Ishikawa (cell line): ENCODE data around the gene VLDLR.

ENCODE experiments used
- CEBPB ChIP-seq: IDR thresholded peaks from 2 replicates; pipeline ENCODE4 v1.6.1; 2012
- CREB1 ChIP-seq: IDR thresholded peaks from 2 replicates; pipeline ENCODE4 v1.6.1; 2012; ENCODE audit warnings: low read depth
- EGR1 ChIP-seq: IDR thresholded peaks from 2 replicates; pipeline ENCODE4 v1.6.1; 2012
- EP300 ChIP-seq: IDR thresholded peaks from 2 replicates; pipeline ENCODE4 v1.6.1; 2012; ENCODE audit warnings: borderline replicate concordance
- FOXM1 ChIP-seq: IDR thresholded peaks from 2 replicates; pipeline ENCODE4 v1.6.1; 2012; ENCODE audit warnings: low read depth, borderline replicate concordance
- NFIC ChIP-seq: IDR thresholded peaks from 2 replicates; pipeline ENCODE4 v1.6.1; 2012
- RAD21 ChIP-seq: IDR thresholded peaks from 2 replicates; pipeline ENCODE4 v1.6.1; 2012; ENCODE audit warnings: low read depth
- TAF1 ChIP-seq: IDR thresholded peaks from 2 replicates; pipeline ENCODE4 v1.6.1; 2012; ENCODE audit warnings: low read depth, mild to moderate bottlenecking
- TCF12 ChIP-seq: IDR thresholded peaks from 2 replicates; pipeline ENCODE4 v1.6.1; 2012; ENCODE audit warnings: low read depth
- TEAD4 ChIP-seq: IDR thresholded peaks from 2 replicates; pipeline ENCODE4 v1.6.1; 2012
- YY1 ChIP-seq: IDR thresholded peaks from 2 replicates; pipeline ENCODE4 v1.6.1; 2012; ENCODE audit warnings: low read depth
- ZBTB7A ChIP-seq: IDR thresholded peaks from 2 replicates; pipeline ENCODE4 v1.6.1; 2012; ENCODE audit warnings: low read depth
- TF ChIP-seq, protein P1 (sequence below): IDR thresholded peaks from 2 replicates; pipeline ENCODE4 v1.6.1; 2012
- TF ChIP-seq, protein P2 (sequence below): IDR thresholded peaks from 2 replicates; pipeline ENCODE4 v1.6.1; 2012; ENCODE audit warnings: low read depth, mild to moderate bottlenecking
- TF ChIP-seq, protein P3 (sequence below): IDR thresholded peaks from 2 replicates; pipeline ENCODE4 v1.6.1; 2012

The VLDLR gene

DNA sequence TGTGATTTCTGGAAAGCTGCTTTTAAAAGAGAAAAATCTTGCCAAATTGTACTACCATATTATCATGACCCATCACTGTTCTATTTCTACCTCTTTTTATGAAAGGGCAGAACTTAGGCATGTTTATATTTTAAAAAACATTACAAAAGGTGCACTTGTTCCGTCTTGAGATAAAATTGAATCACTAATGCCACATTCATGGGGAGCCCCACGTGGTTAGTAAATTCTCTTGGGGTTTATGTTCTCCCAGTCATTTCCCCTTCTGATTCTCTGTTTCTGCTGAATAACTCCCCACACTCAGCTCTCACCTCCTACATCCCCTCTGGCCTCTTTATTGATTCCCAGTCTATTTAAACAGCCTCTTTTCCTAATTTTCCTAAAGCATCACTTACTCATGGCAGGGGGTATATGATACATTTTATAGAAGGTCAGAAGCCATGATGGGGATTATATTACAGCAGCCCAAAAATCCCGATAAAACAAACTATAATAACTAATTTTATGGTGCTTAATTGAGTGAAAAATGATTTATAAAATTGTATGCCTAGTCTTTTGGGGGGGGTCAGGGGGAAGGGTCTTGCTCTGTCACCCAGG, 19.7 kb upstream of the VLDLR start:
- TF ChIP-seq TEAD4 (no peak), EP300 (no peak), FOXM1 (no peak), CREB1 (no peak), TAF1 (no peak), RAD21 (no peak), CEBPB (no peak), YY1 (no peak), TCF12 (no peak), EGR1 (no peak), ZBTB7A (no peak), NFIC (no peak)
- TF ChIP-seq, protein P1, sequence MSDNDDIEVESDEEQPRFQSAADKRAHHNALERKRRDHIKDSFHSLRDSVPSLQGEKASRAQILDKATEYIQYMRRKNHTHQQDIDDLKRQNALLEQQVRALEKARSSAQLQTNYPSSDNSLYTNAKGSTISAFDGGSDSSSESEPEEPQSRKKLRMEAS, result no peak
- TF ChIP-seq, protein P2, sequence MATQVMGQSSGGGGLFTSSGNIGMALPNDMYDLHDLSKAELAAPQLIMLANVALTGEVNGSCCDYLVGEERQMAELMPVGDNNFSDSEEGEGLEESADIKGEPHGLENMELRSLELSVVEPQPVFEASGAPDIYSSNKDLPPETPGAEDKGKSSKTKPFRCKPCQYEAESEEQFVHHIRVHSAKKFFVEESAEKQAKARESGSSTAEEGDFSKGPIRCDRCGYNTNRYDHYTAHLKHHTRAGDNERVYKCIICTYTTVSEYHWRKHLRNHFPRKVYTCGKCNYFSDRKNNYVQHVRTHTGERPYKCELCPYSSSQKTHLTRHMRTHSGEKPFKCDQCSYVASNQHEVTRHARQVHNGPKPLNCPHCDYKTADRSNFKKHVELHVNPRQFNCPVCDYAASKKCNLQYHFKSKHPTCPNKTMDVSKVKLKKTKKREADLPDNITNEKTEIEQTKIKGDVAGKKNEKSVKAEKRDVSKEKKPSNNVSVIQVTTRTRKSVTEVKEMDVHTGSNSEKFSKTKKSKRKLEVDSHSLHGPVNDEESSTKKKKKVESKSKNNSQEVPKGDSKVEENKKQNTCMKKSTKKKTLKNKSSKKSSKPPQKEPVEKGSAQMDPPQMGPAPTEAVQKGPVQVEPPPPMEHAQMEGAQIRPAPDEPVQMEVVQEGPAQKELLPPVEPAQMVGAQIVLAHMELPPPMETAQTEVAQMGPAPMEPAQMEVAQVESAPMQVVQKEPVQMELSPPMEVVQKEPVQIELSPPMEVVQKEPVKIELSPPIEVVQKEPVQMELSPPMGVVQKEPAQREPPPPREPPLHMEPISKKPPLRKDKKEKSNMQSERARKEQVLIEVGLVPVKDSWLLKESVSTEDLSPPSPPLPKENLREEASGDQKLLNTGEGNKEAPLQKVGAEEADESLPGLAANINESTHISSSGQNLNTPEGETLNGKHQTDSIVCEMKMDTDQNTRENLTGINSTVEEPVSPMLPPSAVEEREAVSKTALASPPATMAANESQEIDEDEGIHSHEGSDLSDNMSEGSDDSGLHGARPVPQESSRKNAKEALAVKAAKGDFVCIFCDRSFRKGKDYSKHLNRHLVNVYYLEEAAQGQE, result no peak
- TF ChIP-seq, protein P3, sequence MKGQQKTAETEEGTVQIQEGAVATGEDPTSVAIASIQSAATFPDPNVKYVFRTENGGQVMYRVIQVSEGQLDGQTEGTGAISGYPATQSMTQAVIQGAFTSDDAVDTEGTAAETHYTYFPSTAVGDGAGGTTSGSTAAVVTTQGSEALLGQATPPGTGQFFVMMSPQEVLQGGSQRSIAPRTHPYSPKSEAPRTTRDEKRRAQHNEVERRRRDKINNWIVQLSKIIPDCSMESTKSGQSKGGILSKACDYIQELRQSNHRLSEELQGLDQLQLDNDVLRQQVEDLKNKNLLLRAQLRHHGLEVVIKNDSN, result no peak

DNA sequence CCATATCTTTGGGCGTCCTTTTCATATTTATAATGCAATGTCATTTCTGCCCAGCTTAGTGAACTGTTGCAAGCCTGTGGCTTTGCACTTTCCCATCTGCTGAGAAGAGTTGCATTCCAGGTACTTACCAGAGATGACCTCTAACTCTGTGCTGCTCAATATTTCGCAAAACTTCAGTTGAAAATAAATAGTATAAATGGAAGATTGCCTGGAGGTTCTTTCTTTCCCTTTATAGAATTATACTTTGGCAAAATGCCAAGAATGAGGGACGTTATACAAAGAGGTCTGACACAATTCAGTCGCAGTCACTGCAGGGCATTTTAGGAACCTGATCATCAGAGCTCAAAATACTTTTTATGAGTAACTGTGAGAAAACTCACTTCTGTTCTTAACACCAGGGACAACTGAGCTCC, 18.9 kb upstream of the VLDLR start:
- no peak for TF ChIP-seq FOXM1
- TF ChIP-seq NFIC, result peak; percentile 65

DNA sequence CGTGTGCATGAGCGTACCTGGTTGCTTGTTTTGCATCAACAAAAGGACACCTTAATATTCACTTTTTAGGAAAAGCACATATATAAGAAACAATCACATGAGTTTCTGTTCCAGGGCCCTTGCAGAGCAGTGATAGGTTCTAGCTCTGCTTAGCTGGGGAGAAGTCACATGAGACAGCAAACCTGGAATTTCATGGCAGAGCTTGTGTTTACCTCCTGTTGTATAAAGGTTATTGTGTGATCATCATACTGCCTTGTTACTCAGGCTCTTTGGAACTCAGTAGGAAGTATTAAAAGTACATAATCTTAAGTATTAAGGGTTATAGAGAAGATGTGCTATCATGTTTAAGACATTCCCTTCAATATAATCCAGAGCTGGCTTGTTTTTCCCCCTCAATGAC, 18.0 kb upstream of the VLDLR start:
- TF ChIP-seq EGR1 (no peak), CREB1 (no peak), TEAD4 (no peak), ZBTB7A (no peak), EP300 (no peak), FOXM1 (no peak), YY1 (no peak), TCF12 (no peak), RAD21 (no peak), CEBPB (no peak), TAF1 (no peak), NFIC (no peak)
- TF ChIP-seq, protein P1, result no peak
- TF ChIP-seq, protein P3, result no peak
- TF ChIP-seq, protein P2, result no peak

DNA sequence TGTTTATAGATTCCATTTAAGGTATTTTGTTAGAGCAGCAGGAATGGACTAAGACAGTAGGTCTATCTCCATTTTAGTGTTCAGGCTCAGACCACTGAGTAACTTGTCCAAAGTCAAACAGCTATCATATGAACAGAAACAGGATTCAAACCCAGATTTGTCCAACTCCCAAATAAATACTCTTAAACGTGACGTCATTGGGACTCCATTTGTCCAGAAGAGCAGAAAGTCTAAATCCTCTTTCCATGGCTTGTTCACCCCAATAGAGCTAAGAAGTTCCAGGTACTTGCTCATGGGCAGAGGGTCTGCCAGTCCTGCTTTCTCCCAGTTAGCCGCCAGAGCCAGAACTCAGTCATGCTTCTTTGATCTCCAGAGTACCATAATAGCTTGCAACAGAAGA, 16.3 kb upstream of the VLDLR start:
- TF ChIP-seq FOXM1 (no peak), EP300 (no peak), CREB1 (no peak), NFIC (no peak)

DNA sequence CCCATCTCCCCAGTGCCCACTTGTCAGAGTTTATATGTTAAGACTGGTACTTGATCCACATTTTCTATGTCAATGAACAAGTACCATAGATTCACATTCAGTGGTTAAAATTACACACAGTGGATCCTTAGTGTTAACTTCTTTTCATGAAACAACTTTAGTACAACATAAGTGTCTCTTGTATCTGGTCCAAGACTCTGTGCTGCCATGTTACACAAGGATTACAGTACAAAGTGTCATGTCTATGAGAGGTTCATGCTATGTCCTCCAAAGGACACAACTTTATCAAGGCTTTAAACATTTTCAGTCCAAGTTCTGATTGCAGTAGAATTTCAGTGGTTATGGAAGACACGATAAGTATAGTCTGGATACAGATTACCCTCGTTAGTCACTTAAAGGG, 13.3 kb upstream of the VLDLR start:
- TF ChIP-seq CEBPB (no peak), TCF12 (no peak), EP300 (no peak), YY1 (no peak), EGR1 (no peak), RAD21 (no peak), CREB1 (no peak), TEAD4 (no peak)
- TF ChIP-seq, protein P1, result no peak
- TF ChIP-seq, protein P2, result no peak
